Left kidney (tissue), 2 donors: ENCODE data around the gene DAD1. TPM values are rescaled to one million over a fixed set of nuclear protein-coding genes. Genes with fewer than 3 reads are reported as not detected.
"Not testable (repeated sequence)": the region's sequence is repeated elsewhere in the genome, so short reads cannot be mapped to it uniquely, and the experiment has no call there.

ENCODE experiments used
- DNase-seq: peaks from one replicate; pipeline ENCODE4 v3.0.0-alpha.2; 2013
- polyA plus RNA-seq: library from polyadenylated mRNA; unstranded; fragments of 120-200 nt; gene quantifications from one replicate; pipeline ENCODE4 v1.2.1, GENCODE V29; 2013; ENCODE audit not compliant: insufficient read length

Gene DAD1
- polyA plus RNA-seq, 1 donor, result 232 TPM

DNA sequence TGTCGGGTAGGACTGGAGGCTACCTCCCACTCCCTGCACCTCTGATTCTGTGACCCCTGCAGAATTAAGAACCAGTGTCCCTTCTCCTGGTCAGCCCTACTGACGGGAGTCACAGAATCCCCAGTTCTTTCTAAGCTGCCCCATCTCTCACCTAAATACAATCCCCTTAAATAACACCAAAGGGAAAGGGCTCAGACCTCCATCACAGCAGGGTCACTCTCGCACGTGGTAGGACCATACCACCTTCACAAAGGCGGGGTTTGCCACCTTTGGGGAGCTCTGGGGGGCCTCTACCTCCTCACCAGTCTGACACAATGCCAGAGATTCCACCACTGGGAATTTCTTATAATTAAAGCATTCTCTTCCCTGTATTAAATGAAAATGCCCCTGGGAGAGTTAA lies 35.6 kb downstream of the DAD1 start:
- DNase-seq, result no peak

- no peak for DNase-seq
Observed at GRCh38 chr14:22552827-22553076, 36.3 kb downstream of the DAD1 start.

- no peak for DNase-seq
Observed at GRCh38 chr14:22552001-22552826, 36.8 kb downstream of the DAD1 start.

DNA sequence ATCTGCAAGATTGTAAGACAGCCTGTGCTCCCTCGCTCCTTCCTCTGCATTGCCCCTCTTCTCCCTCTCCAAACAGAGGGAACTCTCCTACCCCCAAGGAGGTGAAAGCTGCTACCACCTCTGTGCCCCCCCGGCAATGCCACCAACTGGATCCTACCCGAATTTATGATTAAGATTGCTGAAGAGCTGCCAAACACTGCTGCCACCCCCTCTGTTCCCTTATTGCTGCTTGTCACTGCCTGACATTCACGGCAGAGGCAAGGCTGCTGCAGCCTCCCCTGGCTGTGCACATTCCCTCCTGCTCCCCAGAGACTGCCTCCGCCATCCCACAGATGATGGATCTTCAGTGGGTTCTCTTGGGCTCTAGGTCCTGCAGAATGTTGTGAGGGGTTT lies 37.4 kb downstream of the DAD1 start:
- DNase-seq, result no peak

- DNase-seq, result no peak
Observed at GRCh38 chr14:22549981-22550673, 38.9 kb downstream of the DAD1 start.

- no peak for DNase-seq
Observed at GRCh38 chr14:22549324-22549962, 39.6 kb downstream of the DAD1 start.

DNA sequence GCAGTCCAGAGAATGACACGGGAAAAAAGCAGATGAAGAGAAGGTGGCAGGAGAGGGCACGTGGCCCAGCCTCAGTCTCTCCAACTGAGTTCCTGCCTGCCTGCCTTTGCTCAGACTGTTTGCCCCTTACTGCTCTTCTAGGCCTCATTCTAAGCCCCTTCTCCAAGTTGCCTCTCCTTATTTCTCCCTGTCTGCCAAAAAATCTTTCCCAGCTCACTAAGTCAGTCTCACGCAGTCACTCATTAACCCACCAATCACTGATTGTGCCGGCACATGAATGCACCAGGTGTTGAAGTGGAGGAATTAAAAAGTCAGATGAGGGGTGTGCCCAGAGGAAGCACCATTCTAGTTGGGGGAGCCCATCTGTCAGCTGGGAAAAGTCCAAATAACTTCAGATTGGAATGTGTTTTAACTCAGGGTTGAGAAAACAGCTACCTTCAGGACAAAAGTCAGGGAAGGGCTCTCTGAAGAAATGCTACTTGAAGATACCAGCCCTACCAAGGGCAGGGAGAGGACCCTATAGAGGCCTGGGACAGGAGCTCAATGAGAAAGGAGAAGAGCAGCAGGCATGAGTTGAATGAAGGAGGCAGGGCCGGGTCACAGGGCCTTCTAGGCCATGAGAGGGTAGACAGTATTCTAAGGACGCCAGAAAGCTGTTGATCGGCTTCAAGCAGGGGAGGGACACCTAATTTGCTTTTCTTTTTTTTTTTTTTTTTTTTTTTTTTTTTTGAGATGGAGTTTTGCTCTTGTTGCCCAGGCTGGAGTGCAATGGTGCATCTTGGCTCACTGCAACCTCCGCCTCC lies 40.9 kb downstream of the DAD1 start:
- DNase-seq, result no peak

DNA sequence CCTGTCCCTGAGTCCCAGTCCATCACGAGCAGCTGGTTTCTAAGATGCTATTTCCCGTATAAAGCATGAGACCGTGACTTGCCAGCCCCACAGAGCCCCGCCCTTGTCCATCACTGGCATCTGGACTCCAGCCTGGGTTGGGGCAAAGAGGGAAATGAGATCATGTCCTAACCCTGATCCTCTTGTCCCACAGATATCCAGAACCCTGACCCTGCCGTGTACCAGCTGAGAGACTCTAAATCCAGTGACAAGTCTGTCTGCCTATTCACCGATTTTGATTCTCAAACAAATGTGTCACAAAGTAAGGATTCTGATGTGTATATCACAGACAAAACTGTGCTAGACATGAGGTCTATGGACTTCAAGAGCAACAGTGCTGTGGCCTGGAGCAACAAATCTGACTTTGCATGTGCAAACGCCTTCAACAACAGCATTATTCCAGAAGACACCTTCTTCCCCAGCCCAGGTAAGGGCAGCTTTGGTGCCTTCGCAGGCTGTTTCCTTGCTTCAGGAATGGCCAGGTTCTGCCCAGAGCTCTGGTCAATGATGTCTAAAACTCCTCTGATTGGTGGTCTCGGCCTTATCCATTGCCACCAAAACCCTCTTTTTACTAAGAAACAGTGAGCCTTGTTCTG lies 41.6 kb downstream of the DAD1 start:
- no peak for DNase-seq

DNA sequence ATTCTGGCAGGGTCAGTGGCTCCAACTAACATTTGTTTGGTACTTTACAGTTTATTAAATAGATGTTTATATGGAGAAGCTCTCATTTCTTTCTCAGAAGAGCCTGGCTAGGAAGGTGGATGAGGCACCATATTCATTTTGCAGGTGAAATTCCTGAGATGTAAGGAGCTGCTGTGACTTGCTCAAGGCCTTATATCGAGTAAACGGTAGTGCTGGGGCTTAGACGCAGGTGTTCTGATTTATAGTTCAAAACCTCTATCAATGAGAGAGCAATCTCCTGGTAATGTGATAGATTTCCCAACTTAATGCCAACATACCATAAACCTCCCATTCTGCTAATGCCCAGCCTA lies 42.3 kb downstream of the DAD1 start:
- DNase-seq, result no peak

DNA sequence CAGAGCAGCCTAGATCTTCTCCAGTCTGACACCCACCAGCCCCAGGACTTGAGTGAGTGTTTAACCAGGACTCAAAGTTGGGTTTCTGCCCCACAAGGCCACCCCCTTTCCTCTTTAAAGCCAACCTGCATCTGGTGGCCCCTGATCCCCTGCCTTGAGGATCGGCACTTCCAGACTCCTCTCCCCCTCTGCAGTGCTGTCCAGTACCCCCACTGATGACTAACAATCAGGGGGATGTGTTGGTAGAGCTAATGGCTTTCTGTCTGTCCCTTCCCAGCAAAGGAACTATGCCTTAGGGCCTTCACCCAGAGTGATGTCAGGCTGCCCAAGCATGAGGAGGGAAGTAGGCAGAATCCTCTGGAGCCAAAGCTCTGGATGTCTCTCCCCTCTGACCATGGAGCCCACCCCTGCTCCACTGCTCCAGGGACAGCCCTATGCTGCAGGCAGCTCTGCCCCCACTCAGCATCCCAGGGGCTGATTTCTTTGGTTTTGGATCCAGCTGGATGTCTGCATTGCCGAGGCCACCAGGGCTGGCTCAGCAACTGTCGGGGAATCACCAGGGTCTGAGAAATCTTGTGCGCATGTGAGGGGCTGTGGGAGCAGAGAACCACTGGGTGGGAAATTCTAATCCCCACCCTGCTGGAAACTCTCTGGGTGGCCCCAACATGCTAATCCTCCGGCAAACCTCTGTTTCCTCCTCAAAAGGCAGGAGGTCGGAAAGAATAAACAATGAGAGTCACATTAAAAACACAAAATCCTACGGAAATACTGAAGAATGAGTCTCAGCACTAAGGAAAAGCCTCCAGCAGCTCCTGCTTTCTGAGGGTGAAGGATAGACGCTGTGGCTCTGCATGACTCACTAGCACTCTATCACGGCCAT lies 42.9 kb downstream of the DAD1 start:
- DNase-seq, result no peak

- DNase-seq, result no peak
Observed at GRCh38 chr14:22544881-22545420, 44.1 kb downstream of the DAD1 start.

GRCh38 chr14:22544406-22544805 lies 44.6 kb downstream of the DAD1 start:
- DNase-seq, result no peak

DNA sequence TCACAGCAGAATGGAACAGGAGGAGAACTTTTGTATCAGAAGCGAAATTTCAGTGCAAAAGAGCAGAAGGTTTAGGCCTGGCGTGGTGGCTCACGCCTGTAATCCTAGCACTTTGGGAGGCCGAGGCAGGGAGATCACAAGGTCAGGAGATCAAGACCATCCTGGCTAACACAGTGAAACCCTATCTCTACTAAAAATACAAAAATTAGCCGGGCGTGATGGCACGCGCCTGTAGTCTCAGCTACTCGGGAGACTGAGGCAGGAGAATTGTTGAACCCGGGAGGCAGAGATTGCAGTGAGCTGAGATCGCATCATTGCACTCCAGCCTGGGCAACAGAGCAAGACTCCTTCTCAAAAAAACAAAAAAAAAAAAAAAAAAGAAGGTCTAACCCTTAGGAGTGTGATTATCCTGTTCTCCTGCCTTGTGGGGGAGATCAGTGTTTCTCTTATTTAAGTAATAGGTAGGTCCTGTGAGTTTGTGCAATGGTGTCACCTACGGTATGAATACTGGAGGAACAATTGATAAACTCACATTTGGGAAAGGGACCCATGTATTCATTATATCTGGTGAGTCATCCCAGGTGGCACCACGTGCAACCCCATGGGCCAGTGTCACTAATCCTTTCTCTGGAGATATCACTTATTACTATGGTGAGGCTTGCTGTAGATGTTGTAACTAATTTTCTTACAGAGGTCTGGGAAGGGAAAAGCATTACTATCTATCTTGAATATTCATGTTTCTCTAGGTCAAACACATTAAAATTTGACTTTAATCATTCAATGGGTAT lies 45.3 kb downstream of the DAD1 start:
- not testable (repeated sequence) for DNase-seq

DNA sequence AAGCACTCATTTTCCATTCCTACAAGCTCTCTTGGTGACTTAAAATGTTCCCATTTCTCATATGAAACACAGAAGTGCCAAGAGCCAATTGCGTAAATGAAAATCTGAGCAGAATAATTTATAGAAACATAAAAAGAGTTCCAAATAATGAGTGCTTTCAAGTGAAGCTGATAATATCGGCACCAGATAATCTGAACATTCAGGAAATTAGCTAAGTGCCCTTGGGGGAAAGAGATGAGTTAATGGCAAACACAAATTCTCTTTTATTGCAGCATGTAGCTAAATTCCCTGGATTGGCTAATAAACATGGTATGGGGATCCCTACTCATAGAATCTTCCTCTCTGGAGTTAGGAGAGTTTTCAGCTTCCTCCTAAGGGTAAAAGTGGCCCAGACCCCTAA lies 46.7 kb downstream of the DAD1 start:
- no peak for DNase-seq

- no peak for DNase-seq
Observed at GRCh38 chr14:22541721-22542120, 47.3 kb downstream of the DAD1 start.

DNA sequence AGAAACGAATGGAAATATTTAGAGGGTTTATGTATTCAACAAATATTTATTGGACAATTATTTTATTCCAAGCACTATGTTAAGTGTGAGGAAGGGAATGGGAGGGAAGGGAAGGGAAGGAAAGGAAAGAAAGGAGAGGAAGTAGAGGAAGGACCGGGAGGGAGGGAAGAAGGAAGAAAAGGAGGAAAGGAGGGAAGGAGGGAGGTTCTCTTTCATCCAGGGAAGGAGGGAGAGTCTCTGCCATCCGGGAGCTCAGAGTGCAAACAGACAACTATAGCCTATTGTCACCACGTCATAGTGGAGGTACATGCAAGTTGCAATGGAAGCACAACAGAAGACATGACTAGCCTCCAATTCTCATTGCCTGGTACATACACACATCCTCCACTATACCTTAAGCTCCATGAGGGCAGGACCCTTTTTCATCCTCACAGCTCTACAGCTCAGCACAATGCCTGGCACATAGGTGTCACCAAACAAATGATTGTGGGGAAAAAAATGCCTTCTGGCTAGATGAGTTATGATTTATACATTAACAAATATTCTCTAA lies 48.1 kb downstream of the DAD1 start:
- no peak for DNase-seq

GRCh38 chr14:22540293-22540692 lies 48.7 kb downstream of the DAD1 start:
- DNase-seq, result no peak

DNA sequence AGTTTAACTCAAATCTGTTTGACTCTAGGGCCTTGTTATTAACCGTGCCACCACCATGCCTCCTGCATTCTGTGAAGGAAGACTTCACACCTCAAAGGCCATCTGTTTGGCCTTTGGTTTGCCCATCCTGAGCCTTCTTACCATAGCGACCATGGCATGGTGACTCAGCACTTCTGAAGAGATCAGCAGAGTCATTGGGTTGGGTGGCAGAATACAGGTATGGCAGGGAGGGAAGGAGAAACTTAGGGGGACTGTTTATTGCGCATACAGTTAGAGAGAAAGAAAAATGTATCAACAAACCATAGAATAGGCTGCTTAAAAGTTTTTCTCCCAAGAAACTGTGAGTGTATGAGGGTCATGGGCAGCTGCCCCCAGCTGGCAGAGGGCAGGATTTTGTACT lies 49.2 kb downstream of the DAD1 start:
- no peak for DNase-seq

DNA sequence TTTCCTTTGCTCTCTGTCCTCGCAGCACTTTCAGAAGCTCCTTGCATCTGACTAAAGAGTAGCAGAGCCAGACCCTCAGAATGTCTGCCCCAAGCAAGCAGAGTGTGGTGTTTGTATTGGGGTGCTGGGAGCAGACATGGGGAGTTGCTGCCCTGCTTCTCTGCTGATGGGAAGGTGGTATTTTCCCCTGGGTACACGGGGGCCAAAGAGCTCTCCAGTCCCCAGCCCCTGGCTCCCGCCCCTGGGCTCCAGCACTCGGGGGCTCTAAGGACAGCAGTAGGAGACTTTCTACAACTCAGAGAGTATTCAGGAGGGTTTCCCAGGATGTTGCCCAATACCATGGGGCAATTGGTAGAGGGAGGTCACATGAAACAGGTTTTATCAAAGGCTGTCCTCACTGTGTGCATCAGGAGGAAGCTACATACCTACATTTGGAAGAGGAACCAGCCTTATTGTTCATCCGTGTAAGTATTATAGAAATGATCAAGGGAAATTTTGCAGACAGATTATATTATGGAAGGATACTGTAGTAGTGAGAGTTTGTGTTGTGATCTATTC lies 50.3 kb downstream of the DAD1 start:
- DNase-seq, result no peak
